Glutamatergic neuron (in vitro differentiated cells): ENCODE data around the gene TGM2. TPM values are rescaled to one million over a fixed set of nuclear protein-coding genes. Genes with fewer than 3 reads are reported as not detected.

ENCODE experiments used
- DNase-seq: peaks from one replicate; pipeline ENCODE4 v3.0.0; 2022
- H3K27ac Mint-ChIP-seq: one replicate; pipeline ENCODE4 v1.8.0; 2020; ENCODE audit warnings: mild to moderate bottlenecking, mixed read lengths, inconsistent platforms; ENCODE audit not compliant: unreplicated experiment
- H3K27me3 Mint-ChIP-seq: one replicate; pipeline ENCODE4 v1.8.0; 2020; ENCODE audit warnings: mild to moderate bottlenecking, moderate library complexity, mixed read lengths, inconsistent platforms; ENCODE audit not compliant: unreplicated experiment
- H3K36me3 Mint-ChIP-seq: one replicate; pipeline ENCODE4 v1.8.0; 2020; ENCODE audit warnings: mild to moderate bottlenecking, mixed read lengths, inconsistent platforms; ENCODE audit not compliant: unreplicated experiment
- H3K4me1 Mint-ChIP-seq: one replicate; pipeline ENCODE4 v1.8.0; 2020; ENCODE audit warnings: mild to moderate bottlenecking, low read depth, mixed read lengths, inconsistent platforms; ENCODE audit not compliant: unreplicated experiment
- H3K4me3 Mint-ChIP-seq: one replicate; pipeline ENCODE4 v1.8.0; 2020; ENCODE audit warnings: mild to moderate bottlenecking, mixed read lengths, inconsistent platforms; ENCODE audit not compliant: unreplicated experiment
- H3K9me3 Mint-ChIP-seq: one replicate; pipeline ENCODE4 v1.8.0; 2020; ENCODE audit warnings: mild to moderate bottlenecking, moderate library complexity, mixed read lengths, inconsistent platforms; ENCODE audit not compliant: unreplicated experiment
- total RNA-seq: library from RNA; stranded (reverse); fragmentation: NEBNext Ultra II Directional; extraction: Animal tissue kit (Norgen Biotek cat#: 25700); gene quantifications from one replicate; pipeline ENCODE4 v1.2.1, GENCODE V29; 2021; ENCODE audit not compliant: unreplicated experiment
- TF ChIP-seq, protein P1 (sequence below): fragments of 200-600 bp; sonication (generic); IDR thresholded peaks from one replicate; pipeline ENCODE4 v1.5.0; 2021; ENCODE audit not compliant: partially characterized antibody, unreplicated experiment

The TGM2 gene
- total RNA-seq, 1 donor from 2014 or later: not detected

GRCh38 chr20:38139156-38139912 is 25.7 kb downstream of the TGM2 start:
- no peak for DNase-seq
- Mint-ChIP-seq H3K36me3 (no peaks in the 10 kb centered on the region), H3K4me1 (peaks cover 8% of the 10 kb centered on the region), H3K4me3 (no peak overlapping the region), H3K9me3 (no peaks in the 10 kb centered on the region), H3K27me3 (no peaks in the 10 kb centered on the region), H3K27ac (no peak overlapping the region)
- TF ChIP-seq, protein P1, sequence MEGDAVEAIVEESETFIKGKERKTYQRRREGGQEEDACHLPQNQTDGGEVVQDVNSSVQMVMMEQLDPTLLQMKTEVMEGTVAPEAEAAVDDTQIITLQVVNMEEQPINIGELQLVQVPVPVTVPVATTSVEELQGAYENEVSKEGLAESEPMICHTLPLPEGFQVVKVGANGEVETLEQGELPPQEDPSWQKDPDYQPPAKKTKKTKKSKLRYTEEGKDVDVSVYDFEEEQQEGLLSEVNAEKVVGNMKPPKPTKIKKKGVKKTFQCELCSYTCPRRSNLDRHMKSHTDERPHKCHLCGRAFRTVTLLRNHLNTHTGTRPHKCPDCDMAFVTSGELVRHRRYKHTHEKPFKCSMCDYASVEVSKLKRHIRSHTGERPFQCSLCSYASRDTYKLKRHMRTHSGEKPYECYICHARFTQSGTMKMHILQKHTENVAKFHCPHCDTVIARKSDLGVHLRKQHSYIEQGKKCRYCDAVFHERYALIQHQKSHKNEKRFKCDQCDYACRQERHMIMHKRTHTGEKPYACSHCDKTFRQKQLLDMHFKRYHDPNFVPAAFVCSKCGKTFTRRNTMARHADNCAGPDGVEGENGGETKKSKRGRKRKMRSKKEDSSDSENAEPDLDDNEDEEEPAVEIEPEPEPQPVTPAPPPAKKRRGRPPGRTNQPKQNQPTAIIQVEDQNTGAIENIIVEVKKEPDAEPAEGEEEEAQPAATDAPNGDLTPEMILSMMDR: no peak

- DNase-seq: no peak
- H3K36me3 Mint-ChIP-seq: no peaks in the 10 kb centered on the region
- TF ChIP-seq, protein P1: no peak
- peaks cover 3% of the 10 kb centered on the region for H3K4me1 Mint-ChIP-seq
- H3K27me3 Mint-ChIP-seq: no peaks in the 10 kb centered on the region
- H3K9me3 Mint-ChIP-seq: no peaks in the 10 kb centered on the region
- H3K4me3 Mint-ChIP-seq: no peak overlapping the region
- H3K27ac Mint-ChIP-seq: no peak overlapping the region
Measured at GRCh38 chr20:38138086-38138778, 26.8 kb downstream of the TGM2 start.

DNA sequence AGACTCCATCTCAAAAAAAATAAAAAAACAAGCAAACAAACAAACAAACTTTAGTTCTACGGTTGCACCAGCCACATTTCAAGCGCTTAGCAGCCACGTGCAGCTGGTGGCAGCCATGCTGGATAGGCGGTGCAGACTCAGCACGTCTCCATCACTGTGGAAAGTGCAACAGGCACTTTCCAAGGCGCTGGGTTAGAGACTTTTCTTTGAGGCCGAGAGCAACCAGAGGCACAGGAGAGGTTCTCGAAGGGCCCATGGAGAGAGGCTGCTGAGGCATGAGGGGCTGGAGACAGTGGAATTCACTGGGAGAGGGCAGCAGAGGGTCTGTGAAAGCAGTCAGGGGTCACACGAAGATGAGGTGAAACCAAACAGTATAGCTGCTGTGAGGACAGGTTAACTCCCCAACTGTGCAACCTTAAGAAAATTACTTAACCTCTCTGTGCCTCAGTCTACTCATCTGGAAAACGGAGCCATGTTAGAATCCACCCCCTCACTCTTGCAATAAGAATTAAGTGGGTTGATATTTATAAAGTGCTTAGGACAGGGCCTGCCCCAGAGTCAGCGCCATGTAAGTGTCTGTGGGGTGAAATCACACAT is 27.5 kb downstream of the TGM2 start:
- Mint-ChIP-seq H3K4me3 (no peak overlapping the region), H3K27me3 (no peaks in the 10 kb centered on the region), H3K27ac (no peak overlapping the region), H3K9me3 (no peaks in the 10 kb centered on the region), H3K36me3 (no peaks in the 10 kb centered on the region), H3K4me1 (peaks cover 2% of the 10 kb centered on the region)
- TF ChIP-seq, protein P1: no peak
- DNase-seq: no peak

GRCh38 chr20:38136421-38137245 is 28.4 kb downstream of the TGM2 start:
- no peak for DNase-seq
- TF ChIP-seq, protein P1: no peak
- Mint-ChIP-seq H3K9me3 (no peaks in the 10 kb centered on the region), H3K27me3 (no peaks in the 10 kb centered on the region), H3K36me3 (no peaks in the 10 kb centered on the region), H3K4me1 (peaks cover 2% of the 10 kb centered on the region), H3K4me3 (no peak overlapping the region), H3K27ac (no peak overlapping the region)
